ENCODE data around the gene UBTD1. TPM values are rescaled to one million over a fixed set of nuclear protein-coding genes. Genes with fewer than 3 reads are reported as not detected.

UBTD1 gene
- total RNA-seq, 4 donors from 2014 or later = 3.9 to 23.4 (median 12.4) TPM

GRCh38 chr10:97574374-97575126, 75.8 kb downstream of the UBTD1 start:
- TF ChIP-seq CTCF (IDR thresholded peaks at IDR 0.05; ENCODE audit: low read depth) = no peak

GRCh38 chr10:97575127-97575668, 76.5 kb downstream of the UBTD1 start:
- TF ChIP-seq CTCF (IDR thresholded peaks at IDR 0.05; ENCODE audit: low read depth) = no peak

GRCh38 chr10:97577701-97578100, 79.0 kb downstream of the UBTD1 start:
- no peak for TF ChIP-seq CTCF (IDR thresholded peaks at IDR 0.05; ENCODE audit: low read depth)

- no peak for TF ChIP-seq CTCF (IDR thresholded peaks at IDR 0.05; ENCODE audit: low read depth)
Measured at GRCh38 chr10:97578171-97578844, 79.6 kb downstream of the UBTD1 start.

- TF ChIP-seq CTCF (IDR thresholded peaks at IDR 0.05; ENCODE audit: low read depth) = no peak
Measured at GRCh38 chr10:97580421-97581367, 82.0 kb downstream of the UBTD1 start.

- TF ChIP-seq CTCF (IDR thresholded peaks at IDR 0.05; ENCODE audit: low read depth) = no peak
Measured at GRCh38 chr10:97582169-97582568, 83.4 kb downstream of the UBTD1 start.

Data from subcutaneous adipose tissue (tissue), 4 donors.